SK-N-SH treated with all-trans-retinoic acid at 6 μM for 48 hours (cell line): ENCODE data around the gene DHX34.

ENCODE experiments used
- CREB5 ChIP-seq: fragments of 250-450 bp; sonication (Bioruptor Pico); IDR thresholded peaks from 2 replicates; pipeline ENCODE4 v1.5.1; 2020; ENCODE audit warnings: low read depth, mild to moderate bottlenecking, moderate library complexity
- PATZ1 ChIP-seq: fragments of 250-450 bp; sonication (Bioruptor Pico); IDR thresholded peaks from 2 replicates; pipeline ENCODE4 v1.8.0; 2020; ENCODE audit warnings: mild to moderate bottlenecking, moderate library complexity, borderline replicate concordance
- RARB ChIP-seq: fragments of 250-450 bp; sonication (Bioruptor Pico); IDR thresholded peaks from 2 replicates; pipeline ENCODE4 v1.8.0; 2021; ENCODE audit warnings: mild to moderate bottlenecking, moderate library complexity

- TF ChIP-seq CREB5 = no peak
- no peak for TF ChIP-seq PATZ1 (CRISPR knock-in tag)
- TF ChIP-seq RARB (CRISPR knock-in tag) = no peak
Measured at GRCh38 chr19:47316513-47316912, 32.6 kb upstream of the DHX34 start.
